ENCODE results near the gene IGIP.

DNA sequence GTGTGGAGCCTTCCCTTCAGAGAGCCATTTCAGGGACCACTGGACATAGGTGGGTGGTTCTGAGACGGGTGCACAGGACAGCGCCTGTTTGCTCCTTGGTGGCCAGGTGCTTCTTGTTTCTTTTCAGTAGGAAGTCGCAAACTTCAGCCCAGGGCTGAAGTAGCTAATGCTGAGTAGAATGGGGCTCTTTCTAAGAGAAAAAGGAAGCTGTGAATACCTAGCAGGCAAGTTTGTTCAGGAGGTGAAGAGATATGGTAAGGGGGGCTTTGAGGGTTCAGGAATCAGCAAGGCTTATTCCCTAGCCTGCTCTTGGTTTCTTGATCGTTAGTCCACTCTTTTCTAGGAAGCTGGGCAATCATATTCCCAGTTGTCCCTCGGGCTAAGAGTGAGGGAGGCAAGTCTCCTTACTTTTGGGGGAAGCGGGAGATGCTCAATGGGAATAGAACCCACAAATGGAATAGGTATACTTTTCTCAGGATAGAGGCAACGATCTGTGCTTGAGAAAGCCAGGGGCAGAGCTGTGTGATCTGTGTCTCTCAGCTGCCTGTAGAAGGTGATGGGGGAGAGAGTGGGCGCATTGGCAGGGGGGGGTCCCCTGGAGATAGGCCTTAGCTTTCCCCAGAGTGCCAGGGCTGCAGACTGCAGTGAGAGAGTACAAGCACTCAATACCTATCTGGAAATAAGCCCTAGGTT, 13.7 kb upstream of the IGIP start:
- TF ChIP-seq, protein P1, sequence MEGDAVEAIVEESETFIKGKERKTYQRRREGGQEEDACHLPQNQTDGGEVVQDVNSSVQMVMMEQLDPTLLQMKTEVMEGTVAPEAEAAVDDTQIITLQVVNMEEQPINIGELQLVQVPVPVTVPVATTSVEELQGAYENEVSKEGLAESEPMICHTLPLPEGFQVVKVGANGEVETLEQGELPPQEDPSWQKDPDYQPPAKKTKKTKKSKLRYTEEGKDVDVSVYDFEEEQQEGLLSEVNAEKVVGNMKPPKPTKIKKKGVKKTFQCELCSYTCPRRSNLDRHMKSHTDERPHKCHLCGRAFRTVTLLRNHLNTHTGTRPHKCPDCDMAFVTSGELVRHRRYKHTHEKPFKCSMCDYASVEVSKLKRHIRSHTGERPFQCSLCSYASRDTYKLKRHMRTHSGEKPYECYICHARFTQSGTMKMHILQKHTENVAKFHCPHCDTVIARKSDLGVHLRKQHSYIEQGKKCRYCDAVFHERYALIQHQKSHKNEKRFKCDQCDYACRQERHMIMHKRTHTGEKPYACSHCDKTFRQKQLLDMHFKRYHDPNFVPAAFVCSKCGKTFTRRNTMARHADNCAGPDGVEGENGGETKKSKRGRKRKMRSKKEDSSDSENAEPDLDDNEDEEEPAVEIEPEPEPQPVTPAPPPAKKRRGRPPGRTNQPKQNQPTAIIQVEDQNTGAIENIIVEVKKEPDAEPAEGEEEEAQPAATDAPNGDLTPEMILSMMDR (IDR thresholded peaks at IDR 0.05) = no peak
- TF ChIP-seq EZH2 (IDR thresholded peaks at IDR 0.05; ENCODE audit: borderline replicate concordance, insufficient read depth, low read depth, low read length, poor library complexity, severe bottlenecking) = no peak
